HepG2 (cell line): ENCODE data around the gene C11orf68. TPM values are rescaled to one million over a fixed set of nuclear protein-coding genes. Genes with fewer than 3 reads are reported as not detected.

Source experiments
- ATAC-seq: fragments of 200-7000 bp; cut with Tn5 transposase; 3 replicates; pipeline ENCODE4 v1.9.1; 2020; ENCODE audit warnings: mild to moderate bottlenecking, moderate library complexity
- BruUV-seq: library from RNA; stranded (reverse); fragments of 400-500 nt; replicated peaks from 2 replicates; lab custom pipeline; 2021; lab: Mats Ljungman, UMichigan
- CTCF ChIA-PET: fragments of 300-600 bp; formaldehyde crosslinking; extraction: SDS; loops from one replicate; lab custom pipeline; 2021; ENCODE audit warnings: low total read pairs, inconsistent platforms, low intra/inter-chr PET ratio; lab: Yijun Ruan, JAX
- POLR2A ChIA-PET: fragments of 350-600 bp; sonication (Branson Sonifier 250); formaldehyde crosslinking; loops from one replicate; lab custom pipeline; 2020; ENCODE audit warnings: antibody characterized with exemption, inconsistent platforms; lab: Yijun Ruan, JAX
- DNase-seq: peaks from one replicate; pipeline ENCODE4 v3.0.0-alpha.2; 2015; ENCODE audit warnings: low spot score
- FAIRE-seq: peaks from 3 replicates; lab custom pipeline; 2011; peaks lifted over from hg19 to GRCh38; lab: Jason Lieb, UNC
- H2AFZ ChIP-seq: one replicate; pipeline ENCODE4 v1.6.1; 2011; ENCODE audit warnings: low read length, inconsistent platforms
- H3K27ac ChIP-seq: fragments of 300-600 bp; 3 replicates; pipeline ENCODE4 v1.8.0; 2011; ENCODE audit warnings: mixed run types, mild to moderate bottlenecking, mixed read lengths, low read length, inconsistent platforms; ENCODE audit not compliant: insufficient read depth; ENCODE audit errors: extremely low read length
- H3K27me3 ChIP-seq, 2 experiments: fragments of 200-600 bp in 1 of 2; 2 replicates in 1 of 2; 3 replicates in 1 of 2; pipeline versions ENCODE4 v1.6.0 to v1.8.0; 2011; ENCODE audit warnings: low read length in 2 of 2, mild to moderate bottlenecking in 2 of 2, moderate library complexity in 2 of 2, inconsistent platforms in 1 of 2; ENCODE audit not compliant: insufficient read depth in 2 of 2, control insufficient read depth in 1 of 2
- H3K36me3 ChIP-seq, 2 experiments: fragments of 200-600 bp in 1 of 2; replicated peaks in 1 of 2; 2 replicates in 1 of 2; 3 replicates in 1 of 2; pipeline versions ENCODE4 v1.5.1 to v1.8.0; 2011; ENCODE audit warnings: low read length in 2 of 2, inconsistent platforms in 1 of 2; ENCODE audit not compliant: insufficient read depth in 2 of 2, control insufficient read depth in 1 of 2
- H3K4me1 ChIP-seq: 2 replicates; pipeline ENCODE4 v1.5.1; 2012; ENCODE audit warnings: low read length, inconsistent platforms; ENCODE audit not compliant: insufficient read depth
- H3K4me2 ChIP-seq: 2 replicates; pipeline ENCODE4 v1.6.0; 2011; ENCODE audit warnings: low read depth, low read length, inconsistent platforms
- H3K4me3 ChIP-seq, 3 experiments: fragments of 200-600 bp in 1 of 3; sonication (generic), shearing (Covaris generic) in 1 of 3; replicated peaks in 1 of 3; 2 replicates each; pipeline ENCODE4 v1.5.1; 2011 to 2016; ENCODE audit warnings: low read length in 3 of 3, inconsistent platforms in 2 of 3, low read depth in 2 of 3, mild to moderate bottlenecking in 2 of 3, control low read depth in 1 of 3, mixed read lengths in 1 of 3; ENCODE audit not compliant: insufficient read depth in 1 of 3
- H3K79me2 ChIP-seq: one replicate; pipeline ENCODE4 v1.6.1; 2011; ENCODE audit warnings: low read length, inconsistent platforms; ENCODE audit not compliant: insufficient read depth
- H3K9ac ChIP-seq: 2 replicates; pipeline ENCODE4 v1.6.0; 2011; ENCODE audit warnings: mild to moderate bottlenecking, low read depth, low read length, inconsistent platforms; ENCODE audit not compliant: insufficient read depth
- H3K9me3 ChIP-seq: 2 replicates; pipeline ENCODE4 v1.5.1; 2012; ENCODE audit warnings: mild to moderate bottlenecking, low read length
- H4K20me1 ChIP-seq: 2 replicates; pipeline ENCODE4 v1.6.0; 2011; ENCODE audit warnings: inconsistent platforms, mild to moderate bottlenecking, low read length, moderate library complexity; ENCODE audit not compliant: insufficient read depth
- CENPT ChIP-seq: sonication (generic); formaldehyde crosslinking; IDR thresholded peaks from 2 replicates; pipeline ENCODE4 v1.8.0; 2022; ENCODE audit warnings: low read depth, mild to moderate bottlenecking, moderate library complexity, missing genetic modification reagents
- GATAD2A ChIP-seq: IDR thresholded peaks from 2 replicates; pipeline ENCODE4 v1.6.1; 2016
- HCFC1 ChIP-seq: fragments of 150-350 bp; IDR thresholded peaks from 2 replicates; pipeline ENCODE4 v1.6.1; 2014; ENCODE audit warnings: low read depth, low read length
- MLLT10 ChIP-seq: sonication (generic); formaldehyde crosslinking; IDR thresholded peaks from 2 replicates; pipeline ENCODE4 v1.4.0; 2020; ENCODE audit warnings: missing genetic modification reagents
- MTF1 ChIP-seq: sonication (generic); formaldehyde crosslinking; IDR thresholded peaks from 2 replicates; pipeline ENCODE4 v1.5.0; 2020; ENCODE audit warnings: missing genetic modification reagents
- NCOA2 ChIP-seq: sonication (generic); formaldehyde crosslinking; IDR thresholded peaks from 2 replicates; pipeline ENCODE4 v1.8.0; 2022; ENCODE audit warnings: inconsistent platforms
- NFYC ChIP-seq: IDR thresholded peaks from 2 replicates; pipeline ENCODE4 v1.6.1; 2016; ENCODE audit warnings: missing genetic modification reagents, missing compliant biosample characterization
- SALL1 ChIP-seq: sonication (generic); formaldehyde crosslinking; IDR thresholded peaks from 2 replicates; pipeline ENCODE4 v1.8.0; 2022; ENCODE audit warnings: mild to moderate bottlenecking, missing genetic modification reagents
- SIX4 ChIP-seq: sonication (generic); formaldehyde crosslinking; IDR thresholded peaks from 2 replicates; pipeline ENCODE4 v1.4.0; 2020; ENCODE audit warnings: missing genetic modification reagents
- ZNF768 ChIP-seq: sonication (generic); formaldehyde crosslinking; IDR thresholded peaks from 2 replicates; pipeline ENCODE4 v1.4.0; 2020; ENCODE audit warnings: missing genetic modification reagents
- ZNF772 ChIP-seq: sonication (generic); formaldehyde crosslinking; IDR thresholded peaks from 2 replicates; pipeline ENCODE4 v1.5.0; 2020; ENCODE audit warnings: mild to moderate bottlenecking, missing genetic modification reagents
- ZNF839 ChIP-seq: sonication (generic); formaldehyde crosslinking; IDR thresholded peaks from 2 replicates; pipeline ENCODE4 v1.4.0; 2020; ENCODE audit warnings: missing genetic modification reagents, mild to moderate bottlenecking, borderline replicate concordance
- WGBS: methylation state at CpG from one replicate; pipeline ENCODE4 v1.1.6; 2017; ENCODE audit warnings: low lambda C conversion rate; 5-methylcytosine and 5-hydroxymethylcytosine counted together
- in situ Hi-C: cut with HindIII; loops from 2 replicates; pipeline ENCODE4 v1.10.0; 2017; ENCODE audit warnings: low pct_unique_long_range_greater_than_20kb; ENCODE audit not compliant: extremely low pct_ligation_motif_present
- intact Hi-C: fragments of 100-400 bp; cut with micrococcal nuclease; formaldehyde crosslinking; loops from one replicate; pipeline ENCODE4 v1.10.0; 2022; ENCODE audit not compliant: unreplicated experiment
- polyA plus RNA-seq, 8 experiments: library from polyadenylated mRNA; depleted of rRNA in 3 of 8; stranded (reverse) in 7 of 8; unstranded in 1 of 8; fragments of >200 nt; fragmentation: Illumina TruSeq in 4 of 8; extraction: Trizol in 4 of 8; gene quantifications; 2 replicates each; pipeline versions ENCODE4 v1.2.1 to v1.2.3, GENCODE V29; 2011 to 2016; ENCODE audit warnings: low read depth in 4 of 8, missing spikeins in 1 of 8, mixed read lengths in 1 of 8; ENCODE audit not compliant: insufficient read depth in 1 of 8
- total RNA-seq, 5 experiments: library from RNA; depleted of rRNA; stranded (reverse); fragments of >200 nt; fragmentation: Illumina TruSeq; extraction: Trizol; gene quantifications; 2 replicates each; pipeline ENCODE4 v1.2.3, GENCODE V29; 2016; ENCODE audit warnings: low read depth in 1 of 5
- TF ChIP-seq, protein P1 (sequence below): sonication (generic); formaldehyde crosslinking; IDR thresholded peaks from 2 replicates; pipeline ENCODE4 v1.4.0; 2020; ENCODE audit warnings: missing genetic modification reagents
- TF ChIP-seq, protein P2 (sequence below): sonication (generic); formaldehyde crosslinking; IDR thresholded peaks from 2 replicates; pipeline ENCODE4 v1.5.0; 2020; ENCODE audit warnings: missing genetic modification reagents, mild to moderate bottlenecking, borderline replicate concordance
- TF ChIP-seq, protein P3 (sequence below): sonication (generic); formaldehyde crosslinking; IDR thresholded peaks from 2 replicates; pipeline ENCODE4 v1.4.0; 2020; ENCODE audit warnings: mild to moderate bottlenecking, low read depth, missing genetic modification reagents
- TF ChIP-seq, protein P4 (sequence below): sonication (generic); formaldehyde crosslinking; IDR thresholded peaks from 2 replicates; pipeline ENCODE4 v1.5.1; 2020; ENCODE audit warnings: mild to moderate bottlenecking, missing genetic modification reagents, moderate library complexity

C11orf68 gene
- total and polyA plus RNA-seq, 2 of the 13 experiments (the other 11 are each of a cell fraction or from before 2014, with no cell fraction given), result 8.4 to 28.3 TPM

DNA sequence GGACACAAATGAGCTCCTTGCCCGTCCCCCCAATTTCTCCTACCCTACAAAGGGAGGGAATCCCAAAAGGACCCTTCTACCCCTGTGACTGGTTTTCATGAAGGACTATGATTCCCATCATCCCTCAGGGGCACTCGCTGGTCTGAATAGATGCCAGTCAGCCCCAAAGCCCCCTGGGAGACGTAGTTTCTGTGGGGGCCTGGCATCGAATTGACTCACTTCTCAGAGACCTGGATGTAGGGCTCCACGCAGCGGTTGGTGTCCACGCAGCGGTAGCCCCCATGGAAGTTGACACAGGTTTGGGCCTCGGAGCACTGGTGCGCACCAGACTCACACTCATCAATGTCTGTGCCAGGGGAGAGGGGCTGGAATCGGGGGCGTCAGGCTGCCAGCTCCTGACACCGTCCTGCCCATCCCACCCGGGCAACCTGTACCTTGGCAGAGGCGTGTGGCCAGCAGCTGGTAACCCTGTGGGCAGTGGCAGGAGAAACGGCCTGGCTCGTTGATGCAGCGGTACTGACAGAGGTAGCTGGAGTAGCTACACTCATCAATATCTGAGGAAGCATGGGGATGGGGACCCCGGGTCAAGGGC is 50.7 kb downstream of the C11orf68 start:
- no TSS peak for BruUV-seq
- CTCF ChIA-PET, result no interaction called here
- Histone ChIP-seq H4K20me1 (no peaks in the 10 kb centered on the region), H3K4me3 (no peak overlapping the region), H3K27me3 (no peaks in the 10 kb centered on the region; a peak in 1 of 5 replicates), H3K36me3 (peaks cover 12 to 38% of the 10 kb centered on the region in 2 experiments; a peak in 4 of 5 replicates), H3K79me2 (no peaks in the 10 kb centered on the region), H3K9me3 (no peaks in the 10 kb centered on the region), H2AFZ (no peak overlapping the region), H3K4me2 (no peak overlapping the region), H3K4me1 (peaks cover 22% of the 10 kb centered on the region), H3K27ac (no peak overlapping the region), H3K9ac (no peak overlapping the region)
- intact Hi-C loops (no loop called here), in situ Hi-C loops (no loop called here)
- FAIRE-seq (no peak), ATAC-seq (no peak), DNase-seq (no peak)
- POLR2A ChIA-PET, result interaction anchor here (1.0 to 8.9 kb wide), 3 partner anchors 9 to 156 kb away, joined by 3 to 81 read pairs (median 3); partner anchors contain the start of genes CFL1 and MUS81
- WGBS, result 86% methylated on average over 15 of the region's 19 CpGs
- TF ChIP-seq GATAD2A (no peak), CENPT (CRISPR knock-in tag) (no peak), SIX4 (CRISPR knock-in tag) (no peak), SALL1 (no peak), ZNF772 (CRISPR knock-in tag) (no peak), ZNF839 (CRISPR knock-in tag) (no peak), ZNF768 (CRISPR knock-in tag) (0 out of 2 replicates have a peak, but pooled peaks have one; percentile 15), HCFC1 (peak; percentile 69), NCOA2 (CRISPR knock-in tag) (no peak), MLLT10 (CRISPR knock-in tag) (no peak), MTF1 (CRISPR knock-in tag) (no peak), NFYC (CRISPR knock-in tag) (no peak)
- TF ChIP-seq, protein P1, sequence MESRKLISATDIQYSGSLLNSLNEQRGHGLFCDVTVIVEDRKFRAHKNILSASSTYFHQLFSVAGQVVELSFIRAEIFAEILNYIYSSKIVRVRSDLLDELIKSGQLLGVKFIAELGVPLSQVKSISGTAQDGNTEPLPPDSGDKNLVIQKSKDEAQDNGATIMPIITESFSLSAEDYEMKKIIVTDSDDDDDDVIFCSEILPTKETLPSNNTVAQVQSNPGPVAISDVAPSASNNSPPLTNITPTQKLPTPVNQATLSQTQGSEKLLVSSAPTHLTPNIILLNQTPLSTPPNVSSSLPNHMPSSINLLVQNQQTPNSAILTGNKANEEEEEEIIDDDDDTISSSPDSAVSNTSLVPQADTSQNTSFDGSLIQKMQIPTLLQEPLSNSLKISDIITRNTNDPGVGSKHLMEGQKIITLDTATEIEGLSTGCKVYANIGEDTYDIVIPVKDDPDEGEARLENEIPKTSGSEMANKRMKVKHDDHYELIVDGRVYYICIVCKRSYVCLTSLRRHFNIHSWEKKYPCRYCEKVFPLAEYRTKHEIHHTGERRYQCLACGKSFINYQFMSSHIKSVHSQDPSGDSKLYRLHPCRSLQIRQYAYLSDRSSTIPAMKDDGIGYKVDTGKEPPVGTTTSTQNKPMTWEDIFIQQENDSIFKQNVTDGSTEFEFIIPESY, result 0 out of 2 replicates have a peak, but pooled peaks have one; percentile 20
- TF ChIP-seq, protein P2, sequence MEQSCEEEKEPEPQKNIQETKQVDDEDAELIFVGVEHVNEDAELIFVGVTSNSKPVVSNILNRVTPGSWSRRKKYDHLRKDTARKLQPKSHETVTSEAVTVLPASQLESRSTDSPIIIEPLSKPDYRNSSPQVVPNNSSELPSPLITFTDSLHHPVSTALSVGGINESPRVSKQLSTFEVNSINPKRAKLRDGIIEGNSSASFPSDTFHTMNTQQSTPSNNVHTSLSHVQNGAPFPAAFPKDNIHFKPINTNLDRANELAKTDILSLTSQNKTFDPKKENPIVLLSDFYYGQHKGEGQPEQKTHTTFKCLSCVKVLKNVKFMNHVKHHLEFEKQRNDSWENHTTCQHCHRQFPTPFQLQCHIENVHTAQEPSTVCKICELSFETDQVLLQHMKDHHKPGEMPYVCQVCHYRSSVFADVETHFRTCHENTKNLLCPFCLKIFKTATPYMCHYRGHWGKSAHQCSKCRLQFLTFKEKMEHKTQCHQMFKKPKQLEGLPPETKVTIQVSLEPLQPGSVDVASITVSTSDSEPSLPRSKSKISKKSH (CRISPR knock-in tag), result no peak
- TF ChIP-seq, protein P3, sequence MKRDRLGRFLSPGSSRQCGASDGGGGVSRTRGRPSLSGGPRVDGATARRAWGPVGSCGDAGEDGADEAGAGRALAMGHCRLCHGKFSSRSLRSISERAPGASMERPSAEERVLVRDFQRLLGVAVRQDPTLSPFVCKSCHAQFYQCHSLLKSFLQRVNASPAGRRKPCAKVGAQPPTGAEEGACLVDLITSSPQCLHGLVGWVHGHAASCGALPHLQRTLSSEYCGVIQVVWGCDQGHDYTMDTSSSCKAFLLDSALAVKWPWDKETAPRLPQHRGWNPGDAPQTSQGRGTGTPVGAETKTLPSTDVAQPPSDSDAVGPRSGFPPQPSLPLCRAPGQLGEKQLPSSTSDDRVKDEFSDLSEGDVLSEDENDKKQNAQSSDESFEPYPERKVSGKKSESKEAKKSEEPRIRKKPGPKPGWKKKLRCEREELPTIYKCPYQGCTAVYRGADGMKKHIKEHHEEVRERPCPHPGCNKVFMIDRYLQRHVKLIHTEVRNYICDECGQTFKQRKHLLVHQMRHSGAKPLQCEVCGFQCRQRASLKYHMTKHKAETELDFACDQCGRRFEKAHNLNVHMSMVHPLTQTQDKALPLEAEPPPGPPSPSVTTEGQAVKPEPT (CRISPR knock-in tag), result no peak
- TF ChIP-seq, protein P4, sequence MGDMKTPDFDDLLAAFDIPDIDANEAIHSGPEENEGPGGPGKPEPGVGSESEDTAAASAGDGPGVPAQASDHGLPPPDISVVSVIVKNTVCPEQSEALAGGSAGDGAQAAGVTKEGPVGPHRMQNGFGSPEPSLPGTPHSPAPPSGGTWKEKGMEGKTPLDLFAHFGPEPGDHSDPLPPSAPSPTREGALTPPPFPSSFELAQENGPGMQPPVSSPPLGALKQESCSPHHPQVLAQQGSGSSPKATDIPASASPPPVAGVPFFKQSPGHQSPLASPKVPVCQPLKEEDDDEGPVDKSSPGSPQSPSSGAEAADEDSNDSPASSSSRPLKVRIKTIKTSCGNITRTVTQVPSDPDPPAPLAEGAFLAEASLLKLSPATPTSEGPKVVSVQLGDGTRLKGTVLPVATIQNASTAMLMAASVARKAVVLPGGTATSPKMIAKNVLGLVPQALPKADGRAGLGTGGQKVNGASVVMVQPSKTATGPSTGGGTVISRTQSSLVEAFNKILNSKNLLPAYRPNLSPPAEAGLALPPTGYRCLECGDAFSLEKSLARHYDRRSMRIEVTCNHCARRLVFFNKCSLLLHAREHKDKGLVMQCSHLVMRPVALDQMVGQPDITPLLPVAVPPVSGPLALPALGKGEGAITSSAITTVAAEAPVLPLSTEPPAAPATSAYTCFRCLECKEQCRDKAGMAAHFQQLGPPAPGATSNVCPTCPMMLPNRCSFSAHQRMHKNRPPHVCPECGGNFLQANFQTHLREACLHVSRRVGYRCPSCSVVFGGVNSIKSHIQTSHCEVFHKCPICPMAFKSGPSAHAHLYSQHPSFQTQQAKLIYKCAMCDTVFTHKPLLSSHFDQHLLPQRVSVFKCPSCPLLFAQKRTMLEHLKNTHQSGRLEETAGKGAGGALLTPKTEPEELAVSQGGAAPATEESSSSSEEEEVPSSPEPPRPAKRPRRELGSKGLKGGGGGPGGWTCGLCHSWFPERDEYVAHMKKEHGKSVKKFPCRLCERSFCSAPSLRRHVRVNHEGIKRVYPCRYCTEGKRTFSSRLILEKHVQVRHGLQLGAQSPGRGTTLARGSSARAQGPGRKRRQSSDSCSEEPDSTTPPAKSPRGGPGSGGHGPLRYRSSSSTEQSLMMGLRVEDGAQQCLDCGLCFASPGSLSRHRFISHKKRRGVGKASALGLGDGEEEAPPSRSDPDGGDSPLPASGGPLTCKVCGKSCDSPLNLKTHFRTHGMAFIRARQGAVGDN (CRISPR knock-in tag), result peak; percentile 14; the same call in 1 of the 2 replicates
